Spinal cord (tissue), 10 donors: ENCODE measurements around the gene GSG1L. TPM values are rescaled to one million over a fixed set of nuclear protein-coding genes. Genes with fewer than 3 reads are reported as not detected.

Experiments used
- DNase-seq, 6 donors: peaks; one replicate each; pipeline versions ENCODE4 v3.0.0 to v3.0.0-alpha.2; 2013 to 2015; ENCODE audit warnings: low spot score in 6 of 6, low read depth in 4 of 6
- H3K27ac ChIP-seq: one replicate; pipeline ENCODE4 v1.5.1; 2013; ENCODE audit warnings: low read depth, low read length, control low read depth
- H3K27me3 ChIP-seq: one replicate; pipeline ENCODE4 v1.6.1; 2013; ENCODE audit warnings: low read length; ENCODE audit not compliant: control insufficient read depth, insufficient read depth
- H3K36me3 ChIP-seq: one replicate; pipeline ENCODE4 v1.6.1; 2013; ENCODE audit warnings: low read length; ENCODE audit not compliant: control insufficient read depth, insufficient read depth
- H3K4me1 ChIP-seq: one replicate; pipeline ENCODE4 v1.6.1; 2013; ENCODE audit warnings: low read length; ENCODE audit not compliant: control insufficient read depth, insufficient read depth
- H3K4me3 ChIP-seq: one replicate; pipeline ENCODE4 v1.5.1; 2013; ENCODE audit warnings: low read depth, low read length, control low read depth
- H3K9me3 ChIP-seq: one replicate; pipeline ENCODE4 v1.6.1; 2013; ENCODE audit warnings: low read length; ENCODE audit not compliant: control insufficient read depth, insufficient read depth
- WGBS: methylation state at CpG from one replicate; pipeline ENCODE4 v1.1.5; 2013; ENCODE audit warnings: missing lambda C conversion rate; ENCODE audit not compliant: insufficient coverage; 5-methylcytosine and 5-hydroxymethylcytosine counted together
- polyA plus RNA-seq, 2 donors: library from polyadenylated mRNA; unstranded; fragments of 120-200 nt; gene quantifications; one replicate each; pipeline ENCODE4 v1.2.1, GENCODE V29; 2013; ENCODE audit not compliant: insufficient read length in 2 of 2
- total RNA-seq, 2 donors: library from RNA; depleted of rRNA in 1 of 2; stranded (reverse); fragments of 120-200 nt in 1 of 2; fragments of >200 nt in 1 of 2; gene quantifications; one replicate each; pipeline versions ENCODE4 v1.2.3 to v1.2.4, GENCODE V29; 2013 to 2014
- donor health status: healthy.

GSG1L gene
- total and polyA plus RNA-seq, 4 donors = 7.5 to 26.1 (median 18.0) TPM

- H3K36me3 ChIP-seq = no peaks in the 10 kb centered on the region
- H3K4me3 ChIP-seq = no peak overlapping the region
- H3K4me1 ChIP-seq = no peaks in the 10 kb centered on the region
- H3K9me3 ChIP-seq = no peaks in the 10 kb centered on the region
- DNase-seq = no peak
- no peak overlapping the region for H3K27ac ChIP-seq
- 63% methylated on average over 2 of the region's 5 CpGs for WGBS
- H3K27me3 ChIP-seq = no peaks in the 10 kb centered on the region
These were observed 68.1 kb downstream of the GSG1L start for GRCh38 chr16:27995378-27995777.

DNA sequence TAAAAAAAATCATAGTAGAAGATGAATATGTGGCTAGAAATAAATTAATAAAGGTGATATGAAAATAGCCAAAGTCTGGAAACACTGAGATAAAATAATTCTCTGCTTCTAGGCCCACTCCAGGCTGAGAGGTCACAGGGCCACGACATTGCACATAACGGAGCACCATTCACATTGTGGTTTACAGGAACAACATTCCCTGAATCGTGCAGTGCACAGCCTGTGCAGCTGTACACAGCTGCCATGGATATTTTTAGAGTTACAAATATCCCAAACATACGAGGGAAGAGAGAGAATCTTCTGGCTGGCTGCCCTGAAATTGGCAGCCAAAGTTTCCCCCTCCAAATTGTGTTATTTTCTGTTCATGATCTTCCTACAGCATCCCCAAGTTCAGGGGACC lies 68.8 kb downstream of the GSG1L start:
- no peaks in the 10 kb centered on the region for H3K27me3 ChIP-seq
- no peaks in the 10 kb centered on the region for H3K4me1 ChIP-seq
- WGBS = 82% methylated on average over 3 of the region's 4 CpGs
- H3K27ac ChIP-seq = no peak overlapping the region
- no peak overlapping the region for H3K4me3 ChIP-seq
- DNase-seq = no peak
- H3K36me3 ChIP-seq = no peaks in the 10 kb centered on the region
- no peaks in the 10 kb centered on the region for H3K9me3 ChIP-seq

- no peak overlapping the region for H3K27ac ChIP-seq
- no peaks in the 10 kb centered on the region for H3K9me3 ChIP-seq
- H3K4me1 ChIP-seq = no peaks in the 10 kb centered on the region
- 63% methylated on average over 3 of the region's 3 CpGs for WGBS
- no peaks in the 10 kb centered on the region for H3K36me3 ChIP-seq
- H3K4me3 ChIP-seq = no peak overlapping the region
- H3K27me3 ChIP-seq = no peaks in the 10 kb centered on the region
- no peak for DNase-seq
These were observed 69.9 kb downstream of the GSG1L start for GRCh38 chr16:27993587-27993986.

DNA sequence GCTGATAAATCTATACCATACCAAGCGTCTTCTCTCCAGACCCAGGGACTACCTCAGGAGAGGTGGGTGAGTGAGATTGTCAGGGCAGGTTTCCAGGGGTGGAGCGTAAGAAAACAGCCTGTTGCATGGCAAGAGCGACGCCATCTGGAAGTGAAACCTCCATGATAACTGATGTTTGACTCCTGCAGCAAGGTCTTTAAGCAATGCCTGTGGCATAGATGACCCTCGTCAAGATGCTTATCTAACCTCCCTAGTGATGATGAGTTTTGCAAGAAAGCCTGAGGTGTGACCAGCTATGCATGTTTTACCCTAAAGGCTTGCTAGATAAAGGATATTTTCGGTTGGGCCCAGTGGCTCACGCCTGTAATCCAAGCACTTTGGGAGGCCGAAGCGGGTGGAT lies 71.6 kb downstream of the GSG1L start:
- no peak for DNase-seq
- no peaks in the 10 kb centered on the region for H3K9me3 ChIP-seq
- no peaks in the 10 kb centered on the region for H3K36me3 ChIP-seq
- no peaks in the 10 kb centered on the region for H3K27me3 ChIP-seq
- 81% methylated on average over 6 of the region's 9 CpGs for WGBS
- no peak overlapping the region for H3K27ac ChIP-seq
- H3K4me3 ChIP-seq = no peak overlapping the region
- no peaks in the 10 kb centered on the region for H3K4me1 ChIP-seq

DNA sequence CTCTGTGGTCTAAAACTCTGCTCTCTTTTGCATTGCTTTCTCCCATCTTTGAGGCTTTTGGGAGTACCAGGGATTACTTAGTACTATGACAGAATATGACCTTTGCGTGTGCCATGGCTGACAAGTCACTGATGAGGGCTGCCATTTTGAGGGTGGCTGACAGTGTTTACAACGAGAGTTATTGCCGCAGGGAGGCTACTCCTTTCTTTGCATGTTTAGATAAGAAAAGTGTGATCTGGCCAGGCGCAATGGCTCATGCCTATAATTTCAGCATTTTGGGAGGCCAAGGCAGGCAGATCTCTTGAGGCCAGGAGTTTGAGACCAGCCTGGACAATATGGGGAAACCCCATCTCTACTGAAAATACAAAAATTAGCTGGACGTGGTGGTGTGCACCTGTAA lies 77.5 kb downstream of the GSG1L start:
- DNase-seq = no peak
- H3K27ac ChIP-seq = no peak overlapping the region
- H3K4me3 ChIP-seq = no peak overlapping the region
- H3K36me3 ChIP-seq = no peaks in the 10 kb centered on the region
- no peaks in the 10 kb centered on the region for H3K9me3 ChIP-seq
- WGBS = 95% methylated on average over 4 of the region's 5 CpGs
- no peaks in the 10 kb centered on the region for H3K27me3 ChIP-seq
- peaks cover 1% of the 10 kb centered on the region for H3K4me1 ChIP-seq

- peaks cover 14% of the 10 kb centered on the region for H3K4me1 ChIP-seq
- H3K4me3 ChIP-seq = no peak overlapping the region
- no peaks in the 10 kb centered on the region for H3K27me3 ChIP-seq
- WGBS = 79% methylated on average over 7 of the region's 7 CpGs
- H3K27ac ChIP-seq = no peak overlapping the region
- H3K36me3 ChIP-seq = no peaks in the 10 kb centered on the region
- no peak for DNase-seq
- no peaks in the 10 kb centered on the region for H3K9me3 ChIP-seq
These were observed 79.4 kb downstream of the GSG1L start for GRCh38 chr16:27984121-27984520.

DNA sequence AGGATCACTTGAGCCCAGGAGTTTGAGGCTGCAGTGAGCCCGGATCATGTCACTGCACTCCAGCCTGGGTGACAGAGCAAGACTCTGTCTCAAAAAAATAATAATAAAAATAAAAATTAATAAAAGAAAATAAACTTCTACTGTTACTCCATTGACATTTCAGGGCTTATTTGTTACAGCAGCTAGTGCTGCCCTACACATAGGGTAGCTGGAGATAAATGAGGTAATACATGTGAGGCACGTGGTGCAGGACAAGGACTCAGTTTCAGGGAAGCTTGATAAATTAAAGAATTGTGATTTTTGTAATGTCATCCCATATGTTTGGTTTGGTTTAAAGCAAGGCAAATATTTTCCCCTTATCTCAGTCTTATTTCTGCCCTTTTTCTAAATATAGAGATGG lies 80.3 kb downstream of the GSG1L start:
- DNase-seq = no peak
- no peaks in the 10 kb centered on the region for H3K9me3 ChIP-seq
- no peaks in the 10 kb centered on the region for H3K36me3 ChIP-seq
- no peak overlapping the region for H3K4me3 ChIP-seq
- H3K4me1 ChIP-seq = peaks cover 14% of the 10 kb centered on the region
- H3K27ac ChIP-seq = no peak overlapping the region
- WGBS = no CpG with 5 or more reads among the region's 2 CpGs
- H3K27me3 ChIP-seq = no peaks in the 10 kb centered on the region

DNA sequence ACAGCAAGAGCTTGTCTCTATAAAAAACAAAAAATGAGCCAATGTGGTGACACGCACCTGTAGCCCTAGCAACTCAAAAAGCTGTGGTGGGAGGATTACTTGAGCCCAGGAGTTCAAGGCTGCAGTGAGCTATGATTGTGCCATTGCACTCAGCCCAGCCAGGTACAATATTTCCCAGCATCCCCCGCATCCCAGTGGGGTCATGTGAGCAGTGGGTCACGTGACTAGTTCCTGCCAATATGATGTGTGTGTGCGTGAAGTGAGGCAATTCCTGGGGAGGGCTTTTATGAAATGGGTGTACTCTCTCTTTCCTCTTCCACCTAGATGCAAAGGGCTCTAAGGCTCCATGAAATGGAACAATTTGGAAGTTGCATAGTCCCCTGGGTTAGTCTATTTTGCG lies 81.3 kb downstream of the GSG1L start:
- no peak for DNase-seq
- WGBS = 94% methylated on average over 5 of the region's 5 CpGs
- Histone ChIP-seq H3K4me3 (no peak overlapping the region), H3K36me3 (no peaks in the 10 kb centered on the region), H3K27me3 (no peaks in the 10 kb centered on the region), H3K4me1 (peaks cover 14% of the 10 kb centered on the region), H3K9me3 (no peaks in the 10 kb centered on the region), H3K27ac (no peak overlapping the region)

DNA sequence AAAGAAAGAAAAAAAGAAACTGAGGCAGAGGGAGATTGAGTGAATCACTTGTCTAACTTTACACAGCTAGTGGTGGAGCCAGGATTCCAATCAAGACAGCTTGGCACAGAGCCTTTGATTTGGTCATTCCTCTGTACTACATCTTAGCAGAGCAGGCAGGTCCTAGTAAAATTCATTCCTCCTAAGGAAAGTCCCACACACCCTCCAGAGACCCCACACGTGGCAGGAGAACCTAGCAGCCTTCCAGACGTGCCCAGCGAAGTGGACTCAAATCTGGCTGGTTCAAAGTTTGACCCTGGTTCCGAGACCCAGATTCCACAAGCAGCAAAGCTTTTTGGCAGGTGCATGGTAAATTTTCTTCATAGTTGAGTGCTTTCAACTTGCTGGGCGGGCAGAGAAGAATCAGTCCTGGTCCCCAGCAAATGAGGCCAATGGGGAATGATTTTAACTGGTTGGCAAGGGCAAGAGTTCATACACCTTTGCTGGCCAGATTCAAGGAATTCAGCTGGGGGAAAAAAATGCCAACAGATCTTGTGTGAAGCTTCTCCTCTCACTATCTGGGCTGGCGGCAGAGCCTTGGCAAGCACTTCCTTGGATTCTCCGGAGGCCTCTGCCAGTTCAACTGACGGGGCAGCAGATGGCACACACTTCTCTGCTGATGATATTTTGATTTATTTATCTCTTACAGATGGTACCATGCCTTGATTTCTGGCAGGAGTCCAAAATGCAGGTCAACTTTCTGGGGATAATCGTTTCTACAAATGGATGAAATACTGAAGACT lies 82.4 kb downstream of the GSG1L start:
- H3K36me3 ChIP-seq = no peaks in the 10 kb centered on the region
- H3K4me3 ChIP-seq = no peak overlapping the region
- WGBS = 25% methylated on average over 3 of the region's 9 CpGs
- DNase-seq = peak in 2 of 6 donors; percentile 84 to 93
- no peak overlapping the region for H3K27ac ChIP-seq
- H3K9me3 ChIP-seq = no peaks in the 10 kb centered on the region
- no peaks in the 10 kb centered on the region for H3K27me3 ChIP-seq
- peaks cover 14% of the 10 kb centered on the region for H3K4me1 ChIP-seq

- Histone ChIP-seq H3K9me3 (no peaks in the 10 kb centered on the region), H3K4me3 (no peak overlapping the region), H3K27me3 (no peaks in the 10 kb centered on the region), H3K27ac (no peak overlapping the region), H3K4me1 (peaks cover 14% of the 10 kb centered on the region), H3K36me3 (no peaks in the 10 kb centered on the region)
- DNase-seq = peak in 3 of 6 donors; percentile 39 to 86 (median 55)
- WGBS = 61% methylated on average over 11 of the region's 11 CpGs
These were observed 83.3 kb downstream of the GSG1L start for GRCh38 chr16:27980076-27980775.
